ENCODE measurements around the gene CCDC69.
"Not testable (repeated sequence)": the region's sequence is repeated elsewhere in the genome, so short reads cannot be mapped to it uniquely, and the experiment has no call there.

Gene CCDC69

DNA sequence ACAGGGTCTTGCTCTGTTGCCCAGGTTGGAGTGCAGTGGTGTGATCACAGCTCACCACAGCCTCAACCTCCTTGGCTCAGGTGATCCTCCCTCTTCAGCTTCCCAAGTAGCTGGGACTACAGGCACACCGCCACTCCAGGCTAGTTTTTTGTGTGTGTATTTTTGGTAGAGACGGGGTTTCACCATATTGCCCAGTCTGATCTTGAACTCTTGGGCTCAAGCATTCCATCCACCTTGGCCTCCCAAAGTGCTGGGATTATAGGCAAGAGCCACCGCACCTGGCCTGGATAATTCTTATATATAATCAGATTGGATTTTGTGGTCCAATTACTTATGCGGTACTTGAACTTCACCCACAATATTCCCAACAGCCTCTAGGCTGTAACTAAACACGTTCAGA is 19.8 kb downstream of the CCDC69 start:
- no peak for TF ChIP-seq CTCF (conservative IDR thresholded peaks at IDR 0.05; ENCODE audit: low read depth, low read length)
- DNase-seq (ENCODE audit: low read depth): no peak
- no peak overlapping the region for H3K4me3 ChIP-seq (ENCODE audit: low read length)

DNA sequence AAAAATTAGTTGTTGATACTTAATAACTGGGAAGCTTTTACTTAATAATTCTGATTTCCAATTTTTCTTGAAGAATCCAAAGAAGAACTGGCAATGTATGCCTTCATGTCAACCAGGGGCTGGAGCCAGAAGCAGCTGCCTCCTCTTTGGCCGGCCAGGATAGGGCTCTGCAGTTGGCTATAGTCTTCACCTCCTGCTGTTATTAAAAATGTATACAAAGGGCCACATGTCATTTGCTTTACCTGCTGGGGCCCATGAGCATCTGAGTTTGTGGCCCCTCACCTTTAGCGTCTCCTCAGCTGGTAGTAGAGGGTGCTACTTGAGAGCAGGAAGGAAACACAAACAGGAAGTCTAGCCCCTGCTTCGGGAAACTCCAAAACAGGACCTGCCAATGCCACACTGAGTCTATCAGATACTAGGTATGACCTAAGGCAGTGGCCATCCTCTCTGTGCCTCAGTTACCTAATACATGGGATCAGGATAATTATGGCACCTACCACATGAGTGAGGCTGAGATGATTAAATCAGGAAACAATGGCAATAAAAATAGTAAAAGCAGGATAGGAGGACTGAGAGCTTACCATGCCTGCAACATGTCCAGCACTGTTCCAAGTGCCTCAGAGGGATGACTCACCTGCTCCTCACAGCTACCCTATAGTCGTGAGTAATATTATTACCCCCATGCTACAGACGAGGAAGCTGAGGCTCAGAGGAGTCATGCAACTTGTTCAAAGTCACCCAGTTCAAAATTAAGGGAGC is 21.3 kb downstream of the CCDC69 start:
- peak; percentile 36 for DNase-seq (ENCODE audit: low read depth)
- H3K4me3 ChIP-seq (ENCODE audit: low read length): no peak overlapping the region
- TF ChIP-seq CTCF (conservative IDR thresholded peaks at IDR 0.05; ENCODE audit: low read depth, low read length): no peak

- H3K4me3 ChIP-seq (ENCODE audit: low read length): no peak overlapping the region
- no peak for DNase-seq (ENCODE audit: low read depth)
- TF ChIP-seq CTCF (conservative IDR thresholded peaks at IDR 0.05; ENCODE audit: low read depth, low read length): no peak
These were observed 22.8 kb downstream of the CCDC69 start for GRCh38 chr5:151200913-151201595.

GRCh38 chr5:151199581-151200185 is 24.2 kb downstream of the CCDC69 start:
- no peak for TF ChIP-seq CTCF (conservative IDR thresholded peaks at IDR 0.05; ENCODE audit: low read depth, low read length)
- DNase-seq (ENCODE audit: low read depth): no peak
- H3K4me3 ChIP-seq (ENCODE audit: low read length): no peak overlapping the region

GRCh38 chr5:151198861-151199260 is 25.0 kb downstream of the CCDC69 start:
- no peak for DNase-seq (ENCODE audit: low read depth)
- no peak overlapping the region for H3K4me3 ChIP-seq (ENCODE audit: low read length)
- TF ChIP-seq CTCF (conservative IDR thresholded peaks at IDR 0.05; ENCODE audit: low read depth, low read length): no peak

- DNase-seq (ENCODE audit: low read depth); H3K4me3 ChIP-seq (ENCODE audit: low read length): not testable (repeated sequence)
These were observed 26.6 kb downstream of the CCDC69 start for GRCh38 chr5:151197291-151197600.

GRCh38 chr5:151196556-151197290 is 27.2 kb downstream of the CCDC69 start:
- no peak overlapping the region for H3K4me3 ChIP-seq (ENCODE audit: low read length)
- TF ChIP-seq CTCF (conservative IDR thresholded peaks at IDR 0.05; ENCODE audit: low read depth, low read length): no peak
- DNase-seq (ENCODE audit: low read depth): no peak
